ENCODE data around the gene KISS1.
"Not testable (repeated sequence)": the region's sequence is repeated elsewhere in the genome, so short reads cannot be mapped to it uniquely, and the experiment has no call there.

DNA sequence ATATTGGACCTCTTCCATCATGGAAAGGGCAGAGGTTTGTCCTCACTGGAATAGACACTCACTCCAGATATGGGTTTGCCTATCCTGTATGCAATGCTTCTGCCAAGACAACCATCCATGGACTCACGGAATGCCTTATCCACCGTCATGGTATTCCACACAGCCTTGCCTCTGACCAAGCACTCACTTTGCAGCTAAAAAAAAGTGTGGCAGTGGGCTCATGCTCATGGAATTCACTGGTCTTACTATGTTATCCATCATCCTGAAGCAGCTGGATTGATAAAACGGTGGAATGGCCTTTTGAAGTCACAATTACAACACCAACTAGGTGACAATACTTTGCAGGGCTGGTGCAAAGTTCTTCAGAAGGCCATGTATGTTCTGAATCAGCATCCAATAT is 43.1 kb upstream of the KISS1 start:
- TF ChIP-seq, protein P1, sequence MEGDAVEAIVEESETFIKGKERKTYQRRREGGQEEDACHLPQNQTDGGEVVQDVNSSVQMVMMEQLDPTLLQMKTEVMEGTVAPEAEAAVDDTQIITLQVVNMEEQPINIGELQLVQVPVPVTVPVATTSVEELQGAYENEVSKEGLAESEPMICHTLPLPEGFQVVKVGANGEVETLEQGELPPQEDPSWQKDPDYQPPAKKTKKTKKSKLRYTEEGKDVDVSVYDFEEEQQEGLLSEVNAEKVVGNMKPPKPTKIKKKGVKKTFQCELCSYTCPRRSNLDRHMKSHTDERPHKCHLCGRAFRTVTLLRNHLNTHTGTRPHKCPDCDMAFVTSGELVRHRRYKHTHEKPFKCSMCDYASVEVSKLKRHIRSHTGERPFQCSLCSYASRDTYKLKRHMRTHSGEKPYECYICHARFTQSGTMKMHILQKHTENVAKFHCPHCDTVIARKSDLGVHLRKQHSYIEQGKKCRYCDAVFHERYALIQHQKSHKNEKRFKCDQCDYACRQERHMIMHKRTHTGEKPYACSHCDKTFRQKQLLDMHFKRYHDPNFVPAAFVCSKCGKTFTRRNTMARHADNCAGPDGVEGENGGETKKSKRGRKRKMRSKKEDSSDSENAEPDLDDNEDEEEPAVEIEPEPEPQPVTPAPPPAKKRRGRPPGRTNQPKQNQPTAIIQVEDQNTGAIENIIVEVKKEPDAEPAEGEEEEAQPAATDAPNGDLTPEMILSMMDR (IDR thresholded peaks at IDR 0.05; ENCODE audit: insufficient read depth, low read depth, low read length), result not testable (repeated sequence)
- TF ChIP-seq EZH2 (IDR thresholded peaks at IDR 0.05; ENCODE audit: insufficient read depth, low read length), result not testable (repeated sequence)

All from astrocyte (in vitro differentiated cells and primary cell).